ENCODE data around the gene DIP2C.

DNA sequence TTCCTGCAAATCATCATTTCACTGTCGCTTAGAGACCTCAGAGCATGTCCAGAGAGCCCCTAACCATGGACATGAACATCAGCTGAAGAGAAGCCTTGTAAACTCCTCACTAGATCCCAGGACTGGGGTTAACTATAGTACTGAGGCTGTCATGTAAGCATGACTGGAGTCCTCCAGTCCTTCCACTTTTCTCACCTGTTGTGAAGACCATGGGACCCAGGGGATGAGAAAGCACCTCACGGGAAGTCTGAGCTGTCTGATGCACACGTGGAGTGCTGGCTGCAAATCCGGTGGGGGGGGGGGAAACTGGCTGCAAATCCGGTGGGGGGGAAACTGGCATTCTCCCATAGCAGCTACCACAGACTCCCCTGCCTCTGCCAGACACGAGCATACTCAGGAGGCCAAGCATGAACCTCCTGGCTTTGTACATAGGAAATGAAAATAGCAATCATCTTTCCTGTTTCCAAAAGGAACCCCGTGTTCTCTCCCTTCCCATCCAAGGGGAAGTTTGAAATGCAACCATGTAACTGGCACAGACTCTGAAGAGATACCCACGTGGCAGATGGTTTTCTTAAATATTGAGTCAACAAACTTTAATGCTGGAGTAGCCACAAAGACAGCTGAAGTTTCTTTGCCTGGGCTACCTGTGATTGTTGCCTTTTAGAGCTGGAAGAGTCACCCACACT is 292.8 kb downstream of the DIP2C start:
- no peak for TF ChIP-seq POLR2A (IDR thresholded peaks at IDR 0.05)
- TF ChIP-seq, protein P1, sequence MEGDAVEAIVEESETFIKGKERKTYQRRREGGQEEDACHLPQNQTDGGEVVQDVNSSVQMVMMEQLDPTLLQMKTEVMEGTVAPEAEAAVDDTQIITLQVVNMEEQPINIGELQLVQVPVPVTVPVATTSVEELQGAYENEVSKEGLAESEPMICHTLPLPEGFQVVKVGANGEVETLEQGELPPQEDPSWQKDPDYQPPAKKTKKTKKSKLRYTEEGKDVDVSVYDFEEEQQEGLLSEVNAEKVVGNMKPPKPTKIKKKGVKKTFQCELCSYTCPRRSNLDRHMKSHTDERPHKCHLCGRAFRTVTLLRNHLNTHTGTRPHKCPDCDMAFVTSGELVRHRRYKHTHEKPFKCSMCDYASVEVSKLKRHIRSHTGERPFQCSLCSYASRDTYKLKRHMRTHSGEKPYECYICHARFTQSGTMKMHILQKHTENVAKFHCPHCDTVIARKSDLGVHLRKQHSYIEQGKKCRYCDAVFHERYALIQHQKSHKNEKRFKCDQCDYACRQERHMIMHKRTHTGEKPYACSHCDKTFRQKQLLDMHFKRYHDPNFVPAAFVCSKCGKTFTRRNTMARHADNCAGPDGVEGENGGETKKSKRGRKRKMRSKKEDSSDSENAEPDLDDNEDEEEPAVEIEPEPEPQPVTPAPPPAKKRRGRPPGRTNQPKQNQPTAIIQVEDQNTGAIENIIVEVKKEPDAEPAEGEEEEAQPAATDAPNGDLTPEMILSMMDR (IDR thresholded peaks at IDR 0.05), result no peak
